ENCODE measurements around the gene CAMK1G.

DNA sequence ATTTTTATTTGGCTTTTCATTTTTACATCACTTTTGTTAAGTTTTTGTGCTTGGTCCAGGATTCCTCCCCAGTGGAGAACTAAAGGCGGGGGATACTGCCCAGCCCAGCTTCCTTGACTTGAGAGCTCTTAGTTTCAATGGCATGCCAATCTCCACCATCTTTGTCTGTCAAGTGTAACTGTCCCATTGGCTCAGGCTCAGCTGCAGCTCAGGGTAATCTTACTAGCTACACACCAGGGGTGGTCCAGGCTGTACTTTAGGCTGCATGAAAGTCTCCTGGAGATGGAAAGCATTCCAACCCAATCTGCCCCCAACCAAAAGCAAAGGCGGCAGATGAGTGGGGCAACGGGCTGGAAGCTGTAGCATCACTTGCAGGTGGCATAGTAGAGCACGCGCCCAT is 31.4 kb downstream of the CAMK1G start:
- TF ChIP-seq, protein P1, sequence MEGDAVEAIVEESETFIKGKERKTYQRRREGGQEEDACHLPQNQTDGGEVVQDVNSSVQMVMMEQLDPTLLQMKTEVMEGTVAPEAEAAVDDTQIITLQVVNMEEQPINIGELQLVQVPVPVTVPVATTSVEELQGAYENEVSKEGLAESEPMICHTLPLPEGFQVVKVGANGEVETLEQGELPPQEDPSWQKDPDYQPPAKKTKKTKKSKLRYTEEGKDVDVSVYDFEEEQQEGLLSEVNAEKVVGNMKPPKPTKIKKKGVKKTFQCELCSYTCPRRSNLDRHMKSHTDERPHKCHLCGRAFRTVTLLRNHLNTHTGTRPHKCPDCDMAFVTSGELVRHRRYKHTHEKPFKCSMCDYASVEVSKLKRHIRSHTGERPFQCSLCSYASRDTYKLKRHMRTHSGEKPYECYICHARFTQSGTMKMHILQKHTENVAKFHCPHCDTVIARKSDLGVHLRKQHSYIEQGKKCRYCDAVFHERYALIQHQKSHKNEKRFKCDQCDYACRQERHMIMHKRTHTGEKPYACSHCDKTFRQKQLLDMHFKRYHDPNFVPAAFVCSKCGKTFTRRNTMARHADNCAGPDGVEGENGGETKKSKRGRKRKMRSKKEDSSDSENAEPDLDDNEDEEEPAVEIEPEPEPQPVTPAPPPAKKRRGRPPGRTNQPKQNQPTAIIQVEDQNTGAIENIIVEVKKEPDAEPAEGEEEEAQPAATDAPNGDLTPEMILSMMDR (IDR thresholded peaks at IDR 0.05): no peak
- TF ChIP-seq ZFX (IDR thresholded peaks at IDR 0.05; ENCODE audit: borderline replicate concordance): no peak
